Panc1 (cell line): Measurements from ENCODE around the gene PBX1.

ENCODE experiments used
- CTCF ChIP-seq: fragments of 450-650 bp; IDR thresholded peaks from 2 replicates; pipeline ENCODE4 v1.5.1; 2017; ENCODE audit warnings: mild to moderate bottlenecking
- SIN3A ChIP-seq: IDR thresholded peaks from 2 replicates; pipeline ENCODE4 v1.6.1; 2012; ENCODE audit warnings: low read depth, mild to moderate bottlenecking, low read length, moderate library complexity, borderline replicate concordance; ENCODE audit not compliant: insufficient read depth

- TF ChIP-seq CTCF = no peak
- no peak for TF ChIP-seq SIN3A
Measured at GRCh38 chr1:164578479-164579200, 19.7 kb downstream of the PBX1 start.
